NCI-H1417 treated with DMSO at 0.1 percent for 48 hours (cell line): Measurements from ENCODE around the gene ZXDC.

Experiments used
- DNase-seq: peaks from one replicate; lab custom pipeline; 2025; lab: John Stamatoyannopoulos, UW

Gene ZXDC

DNA sequence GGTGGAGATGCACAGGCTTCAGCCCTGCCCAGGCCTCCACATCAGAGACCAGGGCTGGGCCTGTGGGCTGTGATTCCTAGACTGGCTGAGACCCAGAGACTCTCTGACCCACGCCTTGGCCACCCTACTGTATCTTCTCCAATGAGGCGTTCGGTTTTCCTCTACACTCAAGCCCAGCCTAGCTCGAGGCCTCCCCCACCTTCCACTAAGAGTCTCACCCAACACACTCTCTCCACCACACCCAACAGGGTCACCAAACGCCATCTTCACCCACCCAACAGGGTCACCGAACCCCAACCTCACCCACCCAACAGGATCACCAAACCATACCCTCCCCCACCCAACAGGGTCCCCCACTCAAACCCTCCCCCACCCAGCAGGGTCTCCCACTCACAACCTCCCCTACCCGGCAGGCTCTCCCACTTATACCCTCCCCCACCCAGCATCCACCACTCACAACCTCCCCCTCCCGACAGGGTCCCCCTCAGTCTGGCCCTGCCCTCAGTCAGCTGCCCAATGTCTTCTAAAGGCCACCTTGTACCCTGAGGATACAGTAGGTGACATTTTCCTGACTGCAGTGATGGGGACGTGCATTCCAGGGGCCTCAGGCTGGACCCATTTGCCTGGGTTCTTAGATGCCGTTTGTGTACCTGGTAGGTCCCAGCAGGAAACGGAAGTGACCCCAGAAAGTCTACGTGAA, 60.6 kb downstream of the ZXDC start:
- no peak for DNase-seq

DNA sequence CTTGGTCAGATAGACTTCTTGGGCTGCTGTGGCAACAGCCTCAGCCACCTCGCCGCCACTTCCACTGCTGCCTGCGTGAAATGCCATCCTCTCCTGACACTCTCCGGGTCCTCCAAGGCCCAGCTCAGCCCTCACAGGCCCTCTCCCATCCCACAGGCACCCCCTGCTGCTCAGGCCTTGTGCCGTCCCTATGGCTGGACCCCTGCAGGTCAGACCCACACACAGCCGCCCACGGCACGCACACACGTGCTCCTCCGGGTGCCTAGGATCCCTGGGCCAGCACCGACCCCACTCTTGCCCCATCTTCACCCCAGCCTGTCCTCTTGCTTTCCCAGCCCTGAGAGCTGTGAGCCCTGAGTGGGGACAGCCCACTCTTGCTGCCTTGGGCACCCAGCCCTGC, 61.3 kb downstream of the ZXDC start:
- DNase-seq, result no peak

DNA sequence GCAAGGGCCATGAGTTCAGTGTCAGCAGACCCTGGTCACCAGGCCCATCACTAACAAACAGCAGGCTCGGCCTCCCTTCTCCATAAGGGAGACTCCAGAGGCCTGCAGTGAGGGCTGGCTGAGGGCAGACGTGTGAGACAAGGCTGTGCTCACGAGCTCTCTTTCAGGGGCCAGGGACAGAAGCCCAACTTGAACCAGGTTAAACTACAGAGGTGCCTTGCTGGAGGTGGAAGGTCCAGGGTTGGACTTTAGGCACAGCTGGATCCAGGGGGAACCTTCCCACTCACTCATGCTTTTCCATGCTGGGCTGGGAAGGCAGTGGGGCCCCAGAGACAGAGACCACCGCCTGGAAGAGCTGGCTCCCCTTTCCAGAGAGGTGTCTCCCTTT, 62.0 kb downstream of the ZXDC start:
- no peak for DNase-seq

DNA sequence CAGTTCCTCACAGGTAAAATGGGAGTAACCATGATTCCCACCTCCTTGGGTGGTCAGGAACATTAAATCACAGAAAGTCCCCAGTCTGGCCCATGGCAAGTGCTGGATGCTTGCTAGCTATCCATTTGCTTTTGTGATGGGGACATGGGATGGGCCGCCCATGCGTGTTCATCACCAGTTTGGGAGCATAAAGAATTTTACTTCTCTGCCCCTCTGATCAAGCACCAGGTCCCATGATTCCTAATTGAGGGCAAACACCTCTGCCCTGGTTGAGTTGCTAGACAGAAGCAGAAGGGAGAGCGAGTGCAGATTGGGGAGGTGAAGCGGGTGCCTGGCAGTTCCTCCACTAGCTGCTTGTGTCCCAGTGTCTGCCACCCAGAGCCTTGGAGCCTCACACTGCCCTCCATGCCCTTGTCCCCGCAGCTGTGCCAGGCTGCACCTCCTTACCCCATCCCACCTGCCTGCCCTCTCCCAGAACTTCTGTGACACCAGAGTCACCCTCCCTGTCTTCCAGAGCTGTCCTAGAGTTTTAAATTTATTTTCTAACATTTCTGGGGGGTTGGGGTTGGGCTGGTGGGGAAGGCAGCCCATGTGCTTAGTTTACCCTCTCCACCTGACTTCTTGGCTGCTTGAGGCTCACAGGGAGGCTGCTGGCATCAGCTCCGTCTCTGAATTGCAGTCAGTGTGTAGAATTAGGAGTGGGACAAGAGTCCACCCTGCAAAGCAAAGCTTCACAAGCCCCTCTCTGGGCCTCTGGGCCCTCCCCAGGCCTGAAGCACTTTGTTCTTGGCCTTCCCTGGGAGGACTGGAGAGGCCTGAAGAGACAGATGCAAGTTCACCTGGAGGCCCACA, 62.6 kb downstream of the ZXDC start:
- no peak for DNase-seq

DNA sequence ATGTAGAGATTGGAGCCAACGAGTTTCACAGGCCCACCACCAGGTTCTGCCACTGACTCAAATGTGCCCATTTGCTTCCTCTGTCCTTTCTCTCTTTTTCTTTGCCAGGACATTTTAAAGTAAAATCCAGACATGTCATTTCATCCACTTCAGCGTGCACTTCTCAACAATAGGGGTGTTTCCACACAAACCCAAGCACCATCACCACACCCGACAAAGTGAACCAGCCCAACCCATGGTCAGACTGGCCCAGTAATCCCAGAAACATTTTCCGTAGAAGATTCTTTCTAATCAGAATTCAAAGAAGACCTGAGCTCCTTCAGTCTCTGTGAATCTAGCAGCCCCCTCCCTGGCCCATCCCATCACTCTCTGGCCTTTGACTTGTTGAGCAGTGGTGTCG, 67.6 kb downstream of the ZXDC start:
- DNase-seq, result no peak

DNA sequence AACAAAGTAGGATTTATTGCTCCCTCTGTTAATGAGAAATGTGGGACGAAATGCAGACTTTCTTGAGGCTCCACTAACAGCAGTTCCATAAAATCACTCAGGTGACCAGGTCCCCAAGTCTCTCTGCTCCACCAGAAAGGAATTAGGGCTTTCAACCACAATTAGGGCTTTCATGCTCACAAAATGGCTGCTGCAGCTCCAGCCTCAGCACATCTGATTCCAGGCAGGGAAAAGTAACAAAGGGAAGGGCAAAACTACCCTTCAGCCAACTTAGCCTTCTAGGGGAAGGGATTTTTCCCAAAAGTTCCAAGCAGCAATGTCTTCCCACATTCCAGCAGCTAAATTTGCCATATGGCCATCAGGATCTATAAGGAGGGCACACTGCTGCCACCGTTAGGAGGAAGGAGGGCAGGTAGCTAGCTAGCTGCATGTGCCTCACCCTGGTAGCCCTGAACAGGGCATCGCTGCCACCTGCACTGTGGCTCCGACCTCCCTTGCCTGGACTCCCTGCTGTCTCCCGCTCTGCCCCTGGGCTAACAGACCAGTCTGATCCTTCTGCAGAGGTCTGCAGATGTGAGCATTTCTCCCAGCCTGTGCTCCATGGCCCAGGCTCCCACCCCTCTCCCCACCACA, 68.2 kb downstream of the ZXDC start:
- DNase-seq, result no peak

DNA sequence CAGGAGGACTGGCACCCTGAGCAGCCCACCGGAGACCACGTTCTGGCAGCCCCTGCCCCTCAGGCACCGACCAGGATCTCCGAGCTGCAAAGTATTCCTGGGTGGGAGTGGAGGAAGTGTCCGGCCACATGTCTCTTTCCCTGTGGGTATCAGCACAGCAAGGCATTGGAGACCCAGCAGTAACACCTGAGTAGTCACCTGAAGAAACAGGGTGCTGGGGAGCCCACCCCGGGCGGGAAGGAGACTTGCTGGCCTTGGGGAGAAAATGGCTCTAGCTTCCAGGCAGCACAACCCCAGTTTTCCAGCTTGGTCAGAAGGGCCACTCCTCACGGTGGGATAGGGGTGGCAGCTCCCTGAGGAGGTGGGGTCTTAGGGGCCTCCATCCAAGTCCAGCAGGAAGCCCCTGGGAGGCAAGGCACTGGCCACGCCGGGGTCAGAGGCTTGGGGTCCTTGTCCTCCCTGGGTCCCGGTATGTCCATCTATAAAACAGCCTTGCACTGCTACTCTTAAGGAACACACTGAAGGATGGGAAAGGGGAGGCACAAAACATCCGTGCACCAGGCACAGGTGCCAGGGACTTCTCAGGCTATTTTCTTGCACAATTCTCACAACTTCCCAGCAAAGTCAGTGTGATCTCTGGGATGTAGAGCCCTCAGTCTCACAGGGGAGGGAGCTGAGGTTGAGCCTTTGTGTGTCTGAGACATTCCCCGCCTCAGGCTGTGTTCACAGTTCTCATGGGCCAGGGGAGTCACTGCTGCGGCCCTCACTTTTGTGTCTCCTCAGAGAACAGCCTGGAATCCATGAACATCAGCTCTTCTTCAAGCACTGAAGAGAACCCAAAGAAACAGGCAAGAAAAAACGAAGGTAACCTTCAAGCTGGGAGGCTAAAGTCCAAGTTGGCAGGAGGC, 69.0 kb downstream of the ZXDC start:
- no peak for DNase-seq

DNA sequence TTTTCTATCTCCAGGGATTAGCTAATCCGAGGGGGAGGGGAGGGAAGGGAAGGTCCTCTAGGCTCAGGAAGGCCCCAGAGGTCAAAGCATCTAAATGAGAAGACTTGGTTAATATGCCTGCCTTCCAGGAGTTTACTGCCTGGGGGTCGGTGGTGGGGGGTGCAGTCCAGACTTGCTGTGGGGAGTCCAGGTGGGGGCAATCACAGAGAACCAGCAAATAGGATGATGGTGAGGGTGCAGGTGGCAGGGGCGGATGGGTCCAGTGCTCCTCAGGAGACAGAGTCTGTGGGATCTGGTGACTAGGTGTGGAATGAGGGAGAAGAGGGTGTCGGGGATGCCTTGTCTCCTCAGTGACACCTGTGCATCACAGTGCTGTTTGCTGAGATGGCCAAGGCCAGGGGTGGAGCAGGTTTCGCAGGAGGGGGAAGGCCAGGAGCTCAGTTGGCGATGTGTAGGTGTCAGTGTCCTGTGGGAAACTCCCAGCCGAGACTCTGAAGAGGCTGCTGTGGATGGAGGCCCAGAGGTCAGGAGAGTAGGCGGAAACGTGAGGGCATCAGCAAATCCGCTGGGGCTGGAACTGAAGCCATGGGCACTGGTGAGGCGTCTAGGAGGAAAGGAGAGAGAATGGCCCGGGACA, 72.9 kb downstream of the ZXDC start:
- DNase-seq, result no peak

DNA sequence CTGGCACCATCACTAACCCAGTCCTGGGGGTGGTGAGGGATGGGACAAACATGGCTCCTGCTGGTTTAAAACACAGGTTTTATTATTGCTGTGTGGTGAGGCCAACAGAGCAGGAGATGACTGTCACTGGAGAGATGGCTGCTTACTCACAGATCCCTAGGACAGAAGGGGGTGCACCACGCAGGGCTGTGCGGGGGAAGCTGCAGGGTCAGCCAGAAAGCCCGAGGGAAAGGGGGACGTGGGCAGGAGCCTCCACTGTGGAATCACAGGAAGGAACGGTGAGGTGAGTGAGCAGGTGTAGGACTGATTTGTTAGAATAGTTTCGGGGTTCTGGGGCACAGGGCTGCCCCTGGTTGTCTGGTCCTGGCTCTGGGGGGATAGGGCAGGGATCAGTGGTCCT, 73.5 kb downstream of the ZXDC start:
- DNase-seq, result no peak

DNA sequence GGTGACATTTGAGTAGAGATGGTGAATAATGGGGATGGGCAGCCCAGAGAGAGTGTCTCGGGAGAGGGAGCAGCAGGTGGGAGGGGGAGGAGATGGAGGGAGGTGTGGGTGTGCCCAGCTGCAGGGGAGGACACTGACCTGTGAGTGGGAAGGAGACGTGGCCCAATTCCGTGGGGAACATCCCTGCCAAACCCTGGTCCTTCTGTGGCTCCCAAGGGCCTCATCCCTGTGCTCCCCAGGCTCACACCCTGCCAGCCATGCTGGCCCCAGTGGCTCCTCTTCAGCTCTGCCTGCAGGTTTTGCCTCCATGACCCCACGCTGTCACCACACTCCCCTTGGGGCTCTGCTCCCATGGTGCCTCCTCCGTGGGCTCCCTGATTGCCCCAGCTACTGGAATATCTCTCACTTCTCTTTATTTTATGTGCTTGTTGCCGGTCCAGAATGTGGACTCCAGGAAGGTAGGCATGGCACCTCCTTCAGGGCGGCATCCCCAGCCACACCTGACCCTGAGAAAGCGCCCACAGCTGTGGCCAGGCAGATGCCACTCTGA, 74.0 kb downstream of the ZXDC start:
- DNase-seq, result no peak

DNA sequence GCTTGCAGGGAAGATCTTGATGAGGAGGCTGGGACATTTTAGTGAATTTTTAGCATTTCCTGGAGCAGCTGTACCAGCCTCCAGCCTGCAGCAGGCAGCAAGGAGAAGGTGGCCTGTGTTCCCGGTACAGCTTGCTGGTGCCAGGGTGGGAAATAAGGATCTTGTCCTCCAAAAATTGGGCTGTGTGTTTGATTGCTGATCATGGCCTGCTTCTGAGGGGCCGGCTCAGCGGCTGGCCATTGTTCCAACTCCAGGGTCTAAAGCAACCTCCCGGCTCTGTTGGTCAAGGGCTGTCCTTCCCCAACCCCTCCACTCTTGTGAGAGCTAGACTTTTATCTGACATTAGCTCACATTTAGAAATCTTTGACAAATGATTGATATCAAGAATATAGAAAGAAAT, 75.9 kb downstream of the ZXDC start:
- no peak for DNase-seq

DNA sequence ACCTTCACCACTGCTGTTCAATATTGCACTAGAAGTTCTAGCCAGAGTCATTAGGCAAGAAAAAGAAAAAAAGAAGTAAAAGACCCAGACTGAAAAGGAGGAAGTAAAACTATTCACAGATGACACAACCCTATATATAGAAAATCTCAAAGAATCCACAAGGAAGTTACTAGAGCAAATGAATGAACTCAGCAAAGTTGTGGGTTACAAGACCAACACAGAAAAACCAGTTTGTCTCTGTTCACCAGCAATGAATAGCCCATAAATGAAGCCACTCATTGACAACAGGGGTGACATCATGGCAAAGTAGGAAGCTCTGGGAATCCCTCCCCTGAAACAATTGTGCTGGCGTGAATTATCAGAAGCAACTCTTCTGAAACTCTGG, 76.3 kb downstream of the ZXDC start:
- DNase-seq, result no peak

DNA sequence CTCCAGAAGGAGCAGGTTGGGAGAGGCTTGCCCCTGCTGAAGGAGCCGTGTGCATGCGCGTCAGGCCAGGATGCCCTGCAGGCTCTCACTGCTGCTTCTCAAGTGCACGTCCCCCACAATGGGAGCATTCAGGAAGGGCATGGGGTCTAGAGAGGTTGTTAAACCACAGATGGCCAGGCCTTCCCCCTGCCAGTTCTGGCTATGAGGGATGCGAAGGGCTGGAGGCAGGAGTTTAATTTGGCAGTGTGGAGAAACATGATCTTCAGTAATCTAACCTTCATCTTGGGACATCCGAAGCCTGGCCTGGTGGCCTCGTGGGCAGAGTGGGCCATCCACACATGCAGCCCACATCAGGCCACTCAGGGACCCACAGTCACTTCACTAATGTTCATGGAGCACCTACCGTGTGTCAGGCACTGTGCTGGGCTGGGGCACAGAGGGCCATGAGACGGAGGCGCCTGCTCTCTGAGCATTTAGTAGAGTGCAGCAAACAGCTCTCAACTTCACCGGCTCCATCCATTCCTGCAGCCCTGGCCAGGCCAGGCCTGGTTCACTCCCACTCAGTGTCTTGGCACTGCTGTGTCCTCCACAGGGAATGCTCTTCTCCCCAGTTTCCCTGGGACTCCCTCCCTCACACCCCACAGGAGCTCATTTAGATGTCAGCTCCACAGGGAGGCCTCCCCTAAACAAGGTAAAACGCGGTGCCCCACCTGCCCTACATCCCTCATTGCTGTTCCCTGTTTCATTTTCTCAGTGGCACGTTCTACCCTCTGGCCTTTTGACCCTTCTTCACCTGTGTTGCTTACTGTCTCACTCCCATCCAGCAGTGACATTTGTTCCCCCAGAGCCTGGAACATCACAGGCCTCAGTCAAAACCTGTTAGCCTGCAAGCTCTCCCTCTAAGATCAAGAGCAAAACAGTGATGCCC, 77.0 kb downstream of the ZXDC start:
- DNase-seq, result no peak

DNA sequence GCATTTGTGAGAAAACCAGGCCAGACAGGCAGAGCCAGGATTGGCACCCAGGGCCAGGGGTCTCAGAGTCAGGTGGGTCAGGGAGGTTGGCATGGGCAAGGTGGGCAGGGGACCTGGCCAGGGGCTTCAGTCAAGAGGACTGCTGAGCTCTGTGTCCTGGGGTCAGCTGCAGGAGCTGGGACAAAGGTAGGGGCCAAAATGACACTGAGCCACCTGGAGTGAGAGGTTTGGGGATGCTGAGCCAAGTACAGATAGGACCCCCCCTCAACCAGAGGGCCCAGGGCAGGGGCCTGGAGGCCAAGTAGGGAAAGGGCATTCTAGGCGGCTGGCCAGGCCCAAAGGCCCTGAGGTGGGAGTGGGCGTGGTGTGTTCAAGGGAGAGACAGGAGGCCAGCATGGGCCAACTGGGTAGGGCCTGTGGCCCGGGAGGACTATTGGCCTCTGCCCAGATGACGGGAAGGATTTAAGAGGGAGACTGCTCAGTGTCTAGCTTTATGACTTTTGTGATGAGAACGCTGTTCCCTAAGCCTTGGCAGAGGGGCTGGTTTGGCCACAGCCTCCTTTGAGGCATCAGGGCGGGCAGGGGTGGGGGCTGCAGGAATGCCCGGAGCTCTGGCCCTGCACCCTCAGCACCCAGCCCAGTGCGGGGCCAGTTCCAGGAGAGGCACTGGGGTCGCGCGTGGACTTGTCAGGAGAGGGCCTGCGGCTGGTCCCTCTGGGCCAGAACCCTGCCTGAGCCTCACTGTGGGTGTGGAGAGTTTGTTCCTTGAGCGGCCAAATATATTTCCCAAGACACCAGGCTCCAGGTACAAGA, 77.9 kb downstream of the ZXDC start:
- DNase-seq, result no peak

DNA sequence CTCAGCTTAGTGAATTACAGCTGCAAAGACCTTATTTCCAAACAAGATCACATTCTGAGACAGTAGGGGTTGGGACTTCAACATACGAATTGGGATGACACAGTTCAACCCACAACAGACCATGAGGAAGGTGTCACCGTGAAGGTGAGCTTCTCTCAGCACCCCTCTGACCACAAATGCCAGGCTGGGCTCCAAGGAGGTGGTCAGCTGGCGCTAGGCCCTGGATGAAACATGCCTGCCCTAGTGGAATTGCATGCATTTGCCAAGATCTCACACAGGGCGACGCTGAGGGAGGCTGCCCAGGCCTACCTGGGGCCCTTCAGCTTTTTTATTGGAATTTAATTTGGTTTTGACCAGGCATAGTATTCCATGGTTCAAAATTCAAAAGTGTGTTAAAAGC, 79.2 kb downstream of the ZXDC start:
- DNase-seq, result no peak

DNA sequence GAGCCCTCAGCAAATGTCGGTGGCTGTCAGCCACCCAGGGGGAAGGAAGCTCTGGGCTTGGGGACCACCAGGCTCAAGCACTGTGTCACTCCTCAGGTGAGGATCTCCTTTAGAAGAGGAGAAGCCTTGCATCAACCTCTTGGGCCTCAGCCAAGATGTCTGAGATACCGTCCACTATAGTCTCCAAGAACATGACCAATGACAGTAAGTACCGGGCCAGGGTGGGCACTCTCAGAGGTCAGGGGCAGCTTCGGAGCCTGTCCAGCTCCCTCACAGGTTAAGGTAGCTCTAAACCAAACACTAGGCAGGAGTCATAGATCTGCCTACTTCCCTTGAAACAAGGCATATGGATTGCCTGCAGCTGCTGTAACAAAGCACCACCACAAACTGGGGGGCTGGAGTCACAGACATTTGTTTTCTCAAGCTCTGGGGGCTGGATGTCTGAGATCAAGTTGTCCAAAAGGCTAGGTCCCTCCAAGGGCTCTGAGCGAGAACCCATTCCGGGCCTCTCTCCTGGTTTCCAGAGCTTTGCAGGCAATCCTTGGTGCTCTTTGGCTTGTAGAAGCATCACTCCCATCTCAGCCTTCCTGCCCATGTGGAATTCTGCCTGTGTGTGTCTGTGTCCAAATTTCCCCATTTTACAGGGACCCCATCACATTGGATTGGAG, 79.7 kb downstream of the ZXDC start:
- no peak for DNase-seq

DNA sequence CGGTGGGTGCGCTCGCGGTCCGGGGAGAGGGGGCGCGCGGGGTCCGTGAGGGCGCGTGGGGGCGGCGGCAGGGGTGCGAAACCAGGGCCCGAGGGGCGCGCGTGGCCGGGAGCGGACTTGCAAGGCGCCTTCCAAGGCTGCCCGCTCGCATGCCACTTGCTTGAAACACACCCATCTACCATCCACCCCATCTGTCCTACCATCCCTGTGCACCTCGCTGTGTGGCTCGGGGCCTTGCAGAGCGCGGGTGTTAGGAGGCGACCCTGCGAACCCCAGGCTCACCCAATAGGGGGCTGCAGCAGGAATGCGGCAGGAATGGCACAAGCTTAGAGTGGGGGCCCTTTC, 80.7 kb downstream of the ZXDC start:
- no peak for DNase-seq

DNA sequence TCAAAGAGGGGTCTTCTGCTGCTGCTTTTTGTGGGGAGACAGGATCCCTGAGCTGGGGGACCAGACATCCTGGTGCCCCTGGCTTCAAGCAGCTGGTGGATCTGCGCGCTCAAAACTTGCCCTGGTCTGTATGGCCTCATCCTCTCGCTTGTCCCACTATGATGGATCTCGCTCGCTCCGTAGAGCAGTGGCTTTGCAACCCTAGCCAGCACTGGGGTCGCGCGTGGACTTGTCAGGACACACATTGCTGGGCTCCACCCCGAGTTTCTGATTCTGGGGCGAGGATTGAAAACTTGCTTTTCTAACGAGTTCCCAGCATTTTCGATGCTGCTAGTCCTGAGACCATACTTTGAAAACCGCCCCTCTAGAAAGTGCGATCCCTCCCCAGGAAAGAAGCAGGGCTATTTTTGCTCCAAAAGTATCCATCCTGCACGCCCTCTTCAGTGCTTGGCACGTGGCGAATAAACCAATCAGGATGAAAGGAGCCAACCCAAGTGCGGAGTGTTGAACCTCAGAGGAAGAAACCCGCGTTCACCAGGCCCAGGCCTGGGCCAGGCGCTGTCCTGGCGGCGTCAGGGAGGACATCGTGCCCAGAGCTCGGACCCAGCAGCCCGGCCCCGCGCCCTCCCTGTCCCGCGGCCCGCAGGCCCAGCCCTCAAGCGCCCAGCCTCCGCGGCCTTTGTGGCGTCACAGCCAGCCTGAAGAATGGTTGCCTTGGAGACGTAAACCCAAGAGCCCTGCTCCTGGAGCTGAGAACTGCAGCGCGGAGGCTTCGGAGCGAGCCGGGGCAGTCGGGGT, 81.3 kb downstream of the ZXDC start, which contains the start of gene CFAP100:
TSS of gene CFAP100 (plus strand) at position 731 of the 798 bp plus-strand sequence. CDS start 1,092 bp downstream, outside the sequence.
- DNase-seq, result no peak
